Endothelial cell of umbilical vein (primary cell): Measurements from ENCODE around the gene ZNF213.

Source experiments
- GATA2 ChIP-seq: IDR thresholded peaks from 2 replicates; pipeline ENCODE4 v1.7.0; 2011; ENCODE audit warnings: low read depth, mild to moderate bottlenecking, moderate library complexity, mixed read lengths, low read length; ENCODE audit not compliant: insufficient read length, insufficient read depth
- MYC ChIP-seq: IDR thresholded peaks from one replicate; pipeline ENCODE4 v1.6.1; 2011; ENCODE audit warnings: mild to moderate bottlenecking, low read depth, low read length
- POLR2A ChIP-seq: IDR thresholded peaks from 2 replicates; pipeline ENCODE4 v1.6.1; 2012; ENCODE audit warnings: low read depth, mild to moderate bottlenecking, control low read depth, low read length
- TF ChIP-seq, protein P1 (sequence below), 2 donors: IDR thresholded peaks; 1 replicate in 1 of 2; 2 replicates in 1 of 2; pipeline ENCODE4 v1.5.1; 2011; ENCODE audit warnings: low read length in 2 of 2, mild to moderate bottlenecking in 2 of 2, moderate library complexity in 2 of 2, control low read depth in 1 of 2, inconsistent platforms in 1 of 2, low read depth in 1 of 2; ENCODE audit not compliant: insufficient read depth in 1 of 2; ENCODE audit errors: extremely low read depth in 1 of 2
- TF ChIP-seq, protein P2 (sequence below): IDR thresholded peaks from 2 replicates; pipeline ENCODE4 v1.6.1; 2011; ENCODE audit not compliant: insufficient read depth, insufficient read length

- TF ChIP-seq, protein P1, sequence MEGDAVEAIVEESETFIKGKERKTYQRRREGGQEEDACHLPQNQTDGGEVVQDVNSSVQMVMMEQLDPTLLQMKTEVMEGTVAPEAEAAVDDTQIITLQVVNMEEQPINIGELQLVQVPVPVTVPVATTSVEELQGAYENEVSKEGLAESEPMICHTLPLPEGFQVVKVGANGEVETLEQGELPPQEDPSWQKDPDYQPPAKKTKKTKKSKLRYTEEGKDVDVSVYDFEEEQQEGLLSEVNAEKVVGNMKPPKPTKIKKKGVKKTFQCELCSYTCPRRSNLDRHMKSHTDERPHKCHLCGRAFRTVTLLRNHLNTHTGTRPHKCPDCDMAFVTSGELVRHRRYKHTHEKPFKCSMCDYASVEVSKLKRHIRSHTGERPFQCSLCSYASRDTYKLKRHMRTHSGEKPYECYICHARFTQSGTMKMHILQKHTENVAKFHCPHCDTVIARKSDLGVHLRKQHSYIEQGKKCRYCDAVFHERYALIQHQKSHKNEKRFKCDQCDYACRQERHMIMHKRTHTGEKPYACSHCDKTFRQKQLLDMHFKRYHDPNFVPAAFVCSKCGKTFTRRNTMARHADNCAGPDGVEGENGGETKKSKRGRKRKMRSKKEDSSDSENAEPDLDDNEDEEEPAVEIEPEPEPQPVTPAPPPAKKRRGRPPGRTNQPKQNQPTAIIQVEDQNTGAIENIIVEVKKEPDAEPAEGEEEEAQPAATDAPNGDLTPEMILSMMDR (IDR thresholded peaks at IDR 0.05; ENCODE audit: extremely low read depth in 1 of 2, insufficient read depth in 1 of 2, low read depth in 1 of 2, low read length in 2 of 2): no peak
- TF ChIP-seq GATA2 (no peak), POLR2A (no peak), MYC (no peak)
- TF ChIP-seq, protein P2, sequence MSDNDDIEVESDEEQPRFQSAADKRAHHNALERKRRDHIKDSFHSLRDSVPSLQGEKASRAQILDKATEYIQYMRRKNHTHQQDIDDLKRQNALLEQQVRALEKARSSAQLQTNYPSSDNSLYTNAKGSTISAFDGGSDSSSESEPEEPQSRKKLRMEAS: no peak
Measured at GRCh38 chr16:3147757-3148104, 12.9 kb downstream of the ZNF213 start.
